Measurements from ENCODE around the gene AATK. TPM values are rescaled to one million over a fixed set of nuclear protein-coding genes. Genes with fewer than 3 reads are reported as not detected.

The AATK gene
- total RNA-seq, 4 donors from 2014 or later = 23.9 to 190 (median 123) TPM

GRCh38 chr17:81090361-81091136 is 75.5 kb downstream of the AATK start:
- Histone ChIP-seq H3K27ac (no peak overlapping the region), H3K4me1 (peaks cover 0 to 20% (median 9%) of the 10 kb centered on the region in 4 donors), H3K27me3 (no peaks in the 10 kb centered on the region), H3K36me3 (peaks cover 0 to 17% (median 0%) of the 10 kb centered on the region in 3 donors), H3K9me3 (no peaks in the 10 kb centered on the region), H3K4me3 (no peak overlapping the region)
- DNase-seq = peak; percentile 17 to 68 (median 67)
- TF ChIP-seq CTCF (IDR thresholded peaks at IDR 0.05) (no peak), POLR2A (IDR thresholded peaks at IDR 0.05) (no peak)

- H3K4me1 ChIP-seq = peaks cover 0 to 7% (median 0%) of the 10 kb centered on the region in 4 donors
- no peak for TF ChIP-seq CTCF (IDR thresholded peaks at IDR 0.05)
- no peak for TF ChIP-seq POLR2A (IDR thresholded peaks at IDR 0.05)
- H3K9me3 ChIP-seq = no peaks in the 10 kb centered on the region
- H3K4me3 ChIP-seq = no peak overlapping the region
- DNase-seq = no peak
- H3K36me3 ChIP-seq = peaks cover 0 to 20% (median 0%) of the 10 kb centered on the region in 3 donors
- H3K27me3 ChIP-seq = no peaks in the 10 kb centered on the region
- no peak overlapping the region for H3K27ac ChIP-seq
Measured at GRCh38 chr17:81086789-81087551, 79.1 kb downstream of the AATK start.

- H3K36me3 ChIP-seq = peaks cover 0 to 20% (median 0%) of the 10 kb centered on the region in 3 donors
- H3K4me1 ChIP-seq = peaks cover 0 to 3% (median 0%) of the 10 kb centered on the region in 4 donors
- no peak for DNase-seq
Measured at GRCh38 chr17:81085420-81085911, 80.6 kb downstream of the AATK start.

GRCh38 chr17:81084680-81085419 is 81.2 kb downstream of the AATK start:
- Histone ChIP-seq H3K27ac (no peak overlapping the region), H3K36me3 (peaks cover 0 to 20% (median 0%) of the 10 kb centered on the region in 3 donors), H3K9me3 (no peaks in the 10 kb centered on the region), H3K27me3 (no peaks in the 10 kb centered on the region), H3K4me3 (no peak overlapping the region), H3K4me1 (no peaks in the 10 kb centered on the region)
- TF ChIP-seq POLR2A (IDR thresholded peaks at IDR 0.05) = no peak
- TF ChIP-seq CTCF (IDR thresholded peaks at IDR 0.05) = no peak
- no peak for DNase-seq

More at GRCh38 chr17:81085420-81085911, 80.6 kb downstream of the AATK start:
- no peak overlapping the region for H3K27ac ChIP-seq
- H3K9me3 ChIP-seq = no peaks in the 10 kb centered on the region
- TF ChIP-seq POLR2A (IDR thresholded peaks at IDR 0.05) (no peak), CTCF (IDR thresholded peaks at IDR 0.05) (no peak)
- H3K27me3 ChIP-seq = no peaks in the 10 kb centered on the region
- no peak overlapping the region for H3K4me3 ChIP-seq

GRCh38 chr17:81083125-81083765 is 82.8 kb downstream of the AATK start:
- DNase-seq = no peak
- H3K4me3 ChIP-seq = no peak overlapping the region
- no peaks in the 10 kb centered on the region for H3K4me1 ChIP-seq
- H3K27me3 ChIP-seq = no peaks in the 10 kb centered on the region
- TF ChIP-seq CTCF (IDR thresholded peaks at IDR 0.05) = no peak
- TF ChIP-seq POLR2A (IDR thresholded peaks at IDR 0.05) = no peak
- peak overlapping the region in 1 of 4 donors; percentile 1 for H3K27ac ChIP-seq
- peaks cover 0 to 14% (median 0%) of the 10 kb centered on the region in 3 donors for H3K36me3 ChIP-seq
- H3K9me3 ChIP-seq = no peaks in the 10 kb centered on the region
